Neural cell (in vitro differentiated cells): ENCODE measurements around the gene CYP11A1. TPM values are rescaled to one million over a fixed set of nuclear protein-coding genes. Genes with fewer than 3 reads are reported as not detected.

Source experiments
- H2AFZ ChIP-seq: fragments of 200-600, 300-800 bp; sonication (generic), shearing (Covaris generic); 2 replicates; pipeline ENCODE4 v1.6.0; 2014; ENCODE audit warnings: low read depth, mild to moderate bottlenecking, antibody characterized with exemption, low read length, moderate library complexity
- H3F3A ChIP-seq: fragments of 200-600 bp; shearing (Covaris generic); 2 replicates; pipeline ENCODE4 v1.6.1; 2016; ENCODE audit warnings: mild to moderate bottlenecking, moderate library complexity, mixed read lengths, antibody characterized with exemption, low read length; ENCODE audit not compliant: insufficient read depth, poor library complexity, severe bottlenecking
- H3K27ac ChIP-seq: fragments of 200-600, 300-800 bp; sonication (generic), shearing (Covaris generic); 2 replicates; pipeline ENCODE4 v1.5.1; 2014; ENCODE audit warnings: mild to moderate bottlenecking, low read length, moderate library complexity
- H3K27me3 ChIP-seq: fragments of 300-800, 200-600 bp; sonication (generic), shearing (Covaris generic); 2 replicates; pipeline ENCODE4 v1.6.0; 2014; ENCODE audit warnings: mild to moderate bottlenecking, low read depth, low read length, moderate library complexity; ENCODE audit not compliant: insufficient read depth
- H3K36me3 ChIP-seq: fragments of 300-800, 200-600 bp; sonication (generic), shearing (Covaris generic); 2 replicates; pipeline ENCODE4 v1.5.1; 2014; ENCODE audit warnings: mild to moderate bottlenecking, antibody characterized with exemption, low read length, moderate library complexity; ENCODE audit not compliant: insufficient read depth
- H3K4me2 ChIP-seq: fragments of 300-800, 200-600 bp; sonication (generic), shearing (Covaris generic); 2 replicates; pipeline ENCODE4 v1.6.0; 2014; ENCODE audit warnings: mild to moderate bottlenecking, low read length
- H3K4me3 ChIP-seq: fragments of 300-800, 200-600 bp; sonication (generic), shearing (Covaris generic); 2 replicates; pipeline ENCODE4 v1.5.1; 2014; ENCODE audit warnings: mild to moderate bottlenecking, low read length, moderate library complexity
- H3K79me2 ChIP-seq: fragments of 200-600 bp; shearing (Covaris generic); replicated peaks from 2 replicates; pipeline ENCODE4 v1.6.0; 2014; ENCODE audit warnings: mild to moderate bottlenecking, low read length, moderate library complexity; ENCODE audit not compliant: insufficient read depth
- H3K9ac ChIP-seq: fragments of 300-800, 200-600 bp; sonication (generic), shearing (Covaris generic); 2 replicates; pipeline ENCODE4 v1.6.1; 2016; ENCODE audit warnings: mild to moderate bottlenecking, low read length, mixed read lengths
- H3K9me2 ChIP-seq: fragments of 200-600 bp; shearing (Covaris generic); 2 replicates; pipeline ENCODE4 v1.6.1; 2016; ENCODE audit warnings: mild to moderate bottlenecking, low read length, mixed read lengths; ENCODE audit not compliant: insufficient read depth
- H3K9me3 ChIP-seq: fragments of 200-600, 300-800 bp; sonication (generic), shearing (Covaris generic); 2 replicates; pipeline ENCODE4 v1.6.1; 2016; ENCODE audit warnings: mild to moderate bottlenecking, mixed run types, low read length, moderate library complexity, mixed read lengths
- H4K20me1 ChIP-seq: fragments of 200-600 bp; shearing (Covaris generic); 2 replicates; pipeline ENCODE4 v1.6.1; 2016; ENCODE audit warnings: mild to moderate bottlenecking, mixed run types; ENCODE audit not compliant: insufficient read depth
- CTCF ChIP-seq: fragments of 450-650 bp; IDR thresholded peaks from 2 replicates; pipeline ENCODE4 v1.5.1; 2014; ENCODE audit warnings: antibody characterized with exemption, mild to moderate bottlenecking, moderate library complexity; ENCODE audit not compliant: poor library complexity, severe bottlenecking
- EP300 ChIP-seq: fragments of 450-650 bp; conservative IDR thresholded peaks from 2 replicates; pipeline ENCODE4 v1.6.1; 2014; ENCODE audit warnings: antibody characterized with exemption, mild to moderate bottlenecking, moderate library complexity; ENCODE audit not compliant: poor library complexity, severe bottlenecking
- EZH2 ChIP-seq: fragments of 200-600, 300-800 bp; shearing (Covaris generic), sonication (generic); IDR thresholded peaks from 2 replicates; pipeline ENCODE4 v1.6.1; 2014; ENCODE audit warnings: antibody characterized with exemption, low read length, borderline replicate concordance, mild to moderate bottlenecking; ENCODE audit not compliant: insufficient read depth, poor library complexity, severe bottlenecking
- MXI1 ChIP-seq: fragments of 450-650 bp; conservative IDR thresholded peaks from 2 replicates; pipeline ENCODE4 v1.6.1; 2014; ENCODE audit warnings: antibody characterized with exemption, mild to moderate bottlenecking; ENCODE audit not compliant: poor library complexity, severe bottlenecking
- POLR2AphosphoS5 ChIP-seq: IDR thresholded peaks from 2 replicates; pipeline ENCODE4 v1.6.1; 2012
- RAD21 ChIP-seq: fragments of 450-650 bp; conservative IDR thresholded peaks from 2 replicates; pipeline ENCODE4 v1.6.1; 2014; ENCODE audit warnings: antibody characterized with exemption, mild to moderate bottlenecking, moderate library complexity
- REST ChIP-seq: IDR thresholded peaks from 2 replicates; pipeline ENCODE4 v1.6.1; 2012; ENCODE audit warnings: borderline replicate concordance
- SMC3 ChIP-seq: fragments of 450-650 bp; conservative IDR thresholded peaks from 2 replicates; pipeline ENCODE4 v1.6.1; 2014; ENCODE audit warnings: antibody characterized with exemption, mild to moderate bottlenecking, moderate library complexity; ENCODE audit not compliant: poor library complexity
- TAF1 ChIP-seq: IDR thresholded peaks from 2 replicates; pipeline ENCODE4 v1.6.1; 2012; ENCODE audit warnings: low read depth
- polyA plus RNA-seq: library from polyadenylated mRNA; depleted of rRNA; stranded (reverse); fragments of >200 nt; gene quantifications from 2 replicates; pipeline ENCODE4 v1.2.3, GENCODE V29; 2014

Gene CYP11A1
- polyA plus RNA-seq, 1 donor from 2014 or later = not detected

DNA sequence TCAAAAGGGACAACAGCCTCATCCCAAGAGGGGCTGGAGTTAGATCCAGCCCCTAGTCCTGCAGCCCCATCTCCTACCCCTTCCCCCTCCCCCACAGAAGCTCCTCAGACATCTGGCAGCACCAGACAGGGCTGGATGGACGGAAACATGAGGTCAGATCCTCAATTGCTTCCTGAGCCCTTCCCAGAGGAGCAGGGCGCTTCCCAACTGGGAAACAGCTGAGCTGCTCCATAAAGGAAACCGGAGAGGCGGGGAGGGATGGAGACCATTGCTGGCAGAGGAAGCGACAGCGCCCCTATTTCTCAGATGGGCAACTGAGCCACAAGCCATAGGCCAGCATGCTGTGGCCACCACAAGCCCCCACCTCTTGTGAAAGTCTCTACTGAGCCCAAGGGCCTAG is 18.3 kb upstream of the CYP11A1 start:
- H3K9me2 ChIP-seq = no peaks in the 10 kb centered on the region
- no peak overlapping the region for H2AFZ ChIP-seq
- TF ChIP-seq CTCF (no peak), TAF1 (no peak), REST (no peak), EP300 (no peak), EZH2 (no peak), SMC3 (no peak), MXI1 (no peak), POLR2AphosphoS5 (no peak), RAD21 (no peak)
- H3K4me3 ChIP-seq = no peak overlapping the region
- no peaks in the 10 kb centered on the region for H3K79me2 ChIP-seq
- H3K27ac ChIP-seq = no peak overlapping the region
- no peak overlapping the region for H3K4me2 ChIP-seq
- H4K20me1 ChIP-seq = no peaks in the 10 kb centered on the region
- no peaks in the 10 kb centered on the region for H3K9me3 ChIP-seq
- no peaks in the 10 kb centered on the region for H3K36me3 ChIP-seq
- H3K9ac ChIP-seq = no peak overlapping the region
- no peaks in the 10 kb centered on the region for H3K27me3 ChIP-seq
- H3F3A ChIP-seq = no peaks in the 10 kb centered on the region

DNA sequence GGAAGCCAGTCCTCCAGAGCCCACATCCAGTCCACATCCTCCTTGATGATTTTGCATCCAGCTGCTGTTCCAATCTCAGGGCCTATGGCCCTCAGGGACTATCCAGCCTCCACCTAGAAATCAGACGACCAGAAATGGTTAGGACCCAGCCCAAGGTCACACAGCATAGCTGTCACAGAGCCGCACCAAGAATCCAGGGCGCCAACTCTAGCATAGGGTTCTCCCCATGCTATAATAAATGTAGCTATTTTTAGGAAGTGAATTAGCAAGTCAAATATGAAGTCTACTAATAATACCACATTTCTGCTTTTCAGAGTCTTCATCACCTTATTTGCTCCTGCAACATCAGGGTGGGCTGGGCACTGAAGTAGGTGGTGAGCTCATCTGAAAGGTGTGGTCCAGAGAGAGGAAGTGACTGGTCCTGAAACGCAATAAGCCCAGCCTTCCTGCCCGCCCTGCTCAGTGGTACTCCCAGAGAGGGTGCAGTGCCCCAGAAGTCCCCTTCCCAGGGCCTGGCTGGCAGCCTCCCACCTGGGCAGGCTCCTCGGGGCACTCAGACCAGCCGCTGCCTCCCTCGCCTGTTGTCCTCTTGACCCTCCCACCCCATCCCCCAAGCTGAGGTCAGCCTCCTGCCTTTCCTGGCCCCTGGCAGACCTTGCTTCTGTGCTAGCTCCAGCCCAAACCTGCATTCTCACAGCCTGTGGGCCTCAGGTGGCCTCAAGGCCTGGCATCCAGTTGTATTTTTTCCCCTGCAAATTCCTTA is 17.6 kb upstream of the CYP11A1 start:
- Histone ChIP-seq H3K27me3 (no peaks in the 10 kb centered on the region), H3K4me2 (no peak overlapping the region), H4K20me1 (no peaks in the 10 kb centered on the region), H3K4me3 (no peak overlapping the region), H3K27ac (no peak overlapping the region), H3K9me3 (no peaks in the 10 kb centered on the region), H3K36me3 (no peaks in the 10 kb centered on the region), H3K9ac (no peak overlapping the region), H3K9me2 (no peaks in the 10 kb centered on the region), H3K79me2 (no peaks in the 10 kb centered on the region), H2AFZ (no peak overlapping the region), H3F3A (no peaks in the 10 kb centered on the region)
- no peak for TF ChIP-seq EZH2
- TF ChIP-seq POLR2AphosphoS5 = no peak
- no peak for TF ChIP-seq REST
- TF ChIP-seq RAD21 = no peak
- no peak for TF ChIP-seq TAF1
- TF ChIP-seq EP300 = no peak
- TF ChIP-seq SMC3 = no peak
- TF ChIP-seq MXI1 = no peak
- TF ChIP-seq CTCF = no peak
